H1 (cell line): Measurements from ENCODE around the gene SH2D4B. TPM values are rescaled to one million over a fixed set of nuclear protein-coding genes. Genes with fewer than 3 reads are reported as not detected.

Experiments used
- CTCF ChIA-PET: fragments of 300-600 bp; sonication (Branson Sonifier 250); formaldehyde crosslinking; loops from one replicate; lab custom pipeline; 2021; ENCODE audit not compliant: partially characterized antibody; lab: Charles Lee
- POLR2A ChIA-PET: fragments of 300-600 bp; sonication (Branson Sonifier 250); formaldehyde crosslinking; loops from one replicate; lab custom pipeline; 2021; ENCODE audit warnings: inconsistent platforms; ENCODE audit not compliant: partially characterized antibody; lab: Charles Lee
- DNase-seq, 2 experiments: peaks; one replicate each; pipeline versions ENCODE4 v3.0.0 to v3.0.0-alpha.2; 2010 to 2022; ENCODE audit warnings: low spot score in 2 of 2, low read depth in 1 of 2, mixed read lengths in 1 of 2
- FAIRE-seq: peaks from 2 replicates; lab custom pipeline; 2011; peaks lifted over from hg19 to GRCh38; lab: Jason Lieb, UNC
- H2AFZ ChIP-seq: 2 replicates; pipeline ENCODE4 v1.8.1; 2012; ENCODE audit warnings: low read length, inconsistent platforms
- H2AK5ac ChIP-seq: 2 replicates; pipeline ENCODE4 v1.6.1; 2013; ENCODE audit warnings: low read depth, low read length
- H2BK120ac ChIP-seq: replicated peaks from 2 replicates; pipeline ENCODE3; 2013; ENCODE audit warnings: low read depth, low read length, inconsistent platforms
- H2BK12ac ChIP-seq: 2 replicates; pipeline ENCODE4 v1.6.1; 2013; ENCODE audit warnings: low read depth, low read length
- H2BK15ac ChIP-seq: 2 replicates; pipeline ENCODE4 v1.6.1; 2013; ENCODE audit warnings: low read length
- H2BK20ac ChIP-seq: 2 replicates; pipeline ENCODE4 v1.6.1; 2013; ENCODE audit warnings: low read length
- H2BK5ac ChIP-seq: 2 replicates; pipeline ENCODE4 v1.6.1; 2013; ENCODE audit warnings: low read depth, low read length
- H3K14ac ChIP-seq: 2 replicates; pipeline ENCODE4 v1.6.1; 2013; ENCODE audit warnings: inconsistent platforms; ENCODE audit not compliant: insufficient read length
- H3K18ac ChIP-seq: 2 replicates; pipeline ENCODE4 v1.6.1; 2013; ENCODE audit warnings: low read length; ENCODE audit errors: extremely low read depth
- H3K23ac ChIP-seq: 2 replicates; pipeline ENCODE4 v1.6.1; 2013; ENCODE audit warnings: inconsistent platforms; ENCODE audit not compliant: insufficient read length
- H3K23me2 ChIP-seq: 2 replicates; pipeline ENCODE4 v1.6.1; 2013; ENCODE audit warnings: low read depth, low read length
- H3K27ac ChIP-seq: 2 replicates; pipeline ENCODE4 v1.6.1; 2011; ENCODE audit warnings: low read depth, low read length, inconsistent platforms
- H3K27me3 ChIP-seq, 4 experiments: replicated peaks in 1 of 4; 1 replicate in 1 of 4; 2 replicates in 3 of 4; pipeline versions ENCODE4 v1.6.1 to v1.8.1; 2011 to 2013; ENCODE audit warnings: low read length in 3 of 4, mild to moderate bottlenecking in 3 of 4, inconsistent platforms in 2 of 4, mixed read lengths in 2 of 4, moderate library complexity in 1 of 4; ENCODE audit not compliant: control insufficient read depth in 3 of 4, insufficient read depth in 3 of 4; ENCODE audit errors: extremely low read depth in 1 of 4
- H3K36me3 ChIP-seq, 4 experiments: 2 replicates each; pipeline versions ENCODE4 v1.6.1 to v1.8.1; 2011 to 2013; ENCODE audit warnings: mild to moderate bottlenecking in 4 of 4, low read length in 3 of 4, moderate library complexity in 2 of 4, control low read depth in 1 of 4, inconsistent platforms in 1 of 4; ENCODE audit not compliant: insufficient read depth in 4 of 4, control insufficient read depth in 2 of 4
- H3K4ac ChIP-seq: replicated peaks from 2 replicates; pipeline ENCODE3; 2013; ENCODE audit warnings: low read length, low read depth, mixed read lengths, inconsistent platforms; ENCODE audit not compliant: insufficient read length
- H3K4me1 ChIP-seq, 4 experiments: replicated peaks in 1 of 4; 1 replicate in 1 of 4; 2 replicates in 3 of 4; pipeline versions ENCODE4 v1.6.1 to v1.8.1; 2011 to 2013; ENCODE audit warnings: low read length in 3 of 4, inconsistent platforms in 2 of 4, mixed read lengths in 1 of 4; ENCODE audit not compliant: insufficient read depth in 4 of 4, control insufficient read depth in 3 of 4
- H3K4me2 ChIP-seq, 2 experiments: 2 replicates each; pipeline versions ENCODE4 v1.6.1 to v1.8.1; 2011 to 2013; ENCODE audit warnings: low read depth in 2 of 2, low read length in 2 of 2, control low read depth in 1 of 2, inconsistent platforms in 1 of 2, mild to moderate bottlenecking in 1 of 2; ENCODE audit not compliant: insufficient read depth in 1 of 2
- H3K4me3 ChIP-seq, 4 experiments: fragments of 200-600, 300-600 bp in 1 of 4; sonication (generic), shearing (Covaris generic), sonication (Bioruptor Twin) in 1 of 4; 2 replicates each; pipeline versions ENCODE4 v1.5.1 to v1.8.1; 2011 to 2016; ENCODE audit warnings: low read length in 4 of 4, low read depth in 3 of 4, control low read depth in 2 of 4, inconsistent platforms in 2 of 4, mild to moderate bottlenecking in 2 of 4, mixed read lengths in 1 of 4, moderate library complexity in 1 of 4; ENCODE audit not compliant: insufficient read depth in 2 of 4; ENCODE audit errors: extremely low read depth in 1 of 4
- H3K56ac ChIP-seq: replicated peaks from 2 replicates; pipeline ENCODE3; 2013; ENCODE audit warnings: low read depth, mild to moderate bottlenecking, mixed read lengths, low read length, inconsistent platforms; ENCODE audit not compliant: insufficient read length
- H3K79me1 ChIP-seq: 2 replicates; pipeline ENCODE4 v1.6.1; 2013; ENCODE audit warnings: low read depth, low read length, control low read depth
- H3K79me2 ChIP-seq, 2 experiments: 2 replicates each; pipeline versions ENCODE4 v1.6.1 to v1.8.1; 2012 to 2013; ENCODE audit warnings: low read length in 2 of 2, mild to moderate bottlenecking in 2 of 2, inconsistent platforms in 1 of 2; ENCODE audit not compliant: insufficient read depth in 2 of 2, control insufficient read depth in 1 of 2
- H3K9ac ChIP-seq, 4 experiments: replicated peaks in 1 of 4; 1 replicate in 1 of 4; 2 replicates in 3 of 4; pipeline versions ENCODE4 v1.6.1 to v1.8.1; 2011 to 2013; ENCODE audit warnings: low read depth in 3 of 4, low read length in 3 of 4, control low read depth in 2 of 4, mild to moderate bottlenecking in 2 of 4, moderate library complexity in 2 of 4, inconsistent platforms in 1 of 4; ENCODE audit errors: extremely low read depth in 1 of 4
- H3K9me3 ChIP-seq, 2 experiments: 2 replicates each; pipeline versions ENCODE4 v1.6.1 to v1.8.1; 2012 to 2013; ENCODE audit warnings: mild to moderate bottlenecking in 2 of 2, moderate library complexity in 2 of 2, control low read depth in 1 of 2, inconsistent platforms in 1 of 2, low read depth in 1 of 2, low read length in 1 of 2, mixed read lengths in 1 of 2; ENCODE audit not compliant: insufficient read depth in 2 of 2
- H4K20me1 ChIP-seq, 2 experiments: replicated peaks in 1 of 2; 2 replicates each; pipeline versions ENCODE3 to v1.8.1; 2011 to 2013; ENCODE audit warnings: inconsistent platforms in 2 of 2, low read length in 2 of 2, mild to moderate bottlenecking in 1 of 2; ENCODE audit not compliant: insufficient read depth in 2 of 2, control insufficient read depth in 1 of 2
- H4K5ac ChIP-seq: 2 replicates; pipeline ENCODE4 v1.6.1; 2013; ENCODE audit warnings: low read length, low read depth, mixed read lengths, inconsistent platforms; ENCODE audit not compliant: insufficient read length
- H4K8ac ChIP-seq: 2 replicates; pipeline ENCODE4 v1.8.0; 2013; ENCODE audit warnings: mild to moderate bottlenecking, moderate library complexity, low read length, inconsistent platforms; ENCODE audit not compliant: insufficient read depth; ENCODE audit errors: extremely low read depth
- H4K91ac ChIP-seq: replicated peaks from 2 replicates; pipeline ENCODE3; 2013; ENCODE audit warnings: low read length, mixed read lengths, inconsistent platforms; ENCODE audit not compliant: insufficient read length
- BACH1 ChIP-seq: IDR thresholded peaks from 2 replicates; pipeline ENCODE4 v1.6.1; 2012; ENCODE audit warnings: low read length, improper control_type of control experiment
- BCL11A ChIP-seq, 2 experiments: IDR thresholded peaks; one replicate each; pipeline ENCODE4 v1.6.1; 2011; ENCODE audit warnings: low read depth in 2 of 2, low read length in 2 of 2, mild to moderate bottlenecking in 2 of 2
- BRCA1 ChIP-seq: IDR thresholded peaks from 2 replicates; pipeline ENCODE4 v1.6.1; 2012; ENCODE audit warnings: low read depth, low read length, improper control_type of control experiment
- CBX5 ChIP-seq: fragments of 300-800, 300-1000 bp; sonication (generic); IDR thresholded peaks from 2 replicates; pipeline ENCODE4 v1.7.1; 2016; ENCODE audit warnings: antibody characterized with exemption, low read length, low read depth
- CHD2 ChIP-seq: IDR thresholded peaks from 2 replicates; pipeline ENCODE4 v1.6.1; 2012; ENCODE audit warnings: low read length, improper control_type of control experiment
- CREB1 ChIP-seq: IDR thresholded peaks from 2 replicates; pipeline ENCODE4 v1.6.1; 2012; ENCODE audit warnings: inconsistent platforms
- E2F6 ChIP-seq: IDR thresholded peaks from 2 replicates; pipeline ENCODE4 v1.6.1; 2012; ENCODE audit warnings: inconsistent platforms
- HDAC6 ChIP-seq: IDR thresholded peaks from one replicate; pipeline ENCODE4 v1.7.1; 2012; ENCODE audit warnings: low read depth, mild to moderate bottlenecking, inconsistent platforms, low read length, moderate library complexity
- JUN ChIP-seq: IDR thresholded peaks from 2 replicates; pipeline ENCODE4 v1.6.1; 2011; ENCODE audit warnings: low read depth, mild to moderate bottlenecking, improper control_type of control experiment, low read length
- KDM1A ChIP-seq: fragments of 200-600, 300-600 bp; sonication (generic); IDR thresholded peaks from 2 replicates; pipeline ENCODE4 v1.7.1; 2016; ENCODE audit warnings: mild to moderate bottlenecking, low read length, borderline replicate concordance
- KDM4A ChIP-seq: IDR thresholded peaks from one replicate; pipeline ENCODE4 v1.7.1; 2012; ENCODE audit warnings: low read depth, mild to moderate bottlenecking, moderate library complexity, low read length, inconsistent platforms; ENCODE audit not compliant: severe bottlenecking
- MAFK ChIP-seq: IDR thresholded peaks from 2 replicates; pipeline ENCODE4 v1.6.1; 2012; ENCODE audit warnings: low read depth, mild to moderate bottlenecking, improper control_type of control experiment, low read length
- PHF8 ChIP-seq: fragments of 200-600 bp; sonication (generic); conservative IDR thresholded peaks from 2 replicates; pipeline ENCODE4 v1.7.1; 2012; ENCODE audit warnings: low read depth, mild to moderate bottlenecking, inconsistent platforms, low read length, moderate library complexity
- POLR2AphosphoS5 ChIP-seq: IDR thresholded peaks from 2 replicates; pipeline ENCODE4 v1.6.1; 2011; ENCODE audit warnings: low read depth, low read length
- SP1 ChIP-seq: IDR thresholded peaks from 2 replicates; pipeline ENCODE4 v1.6.1; 2011; ENCODE audit warnings: low read depth, low read length
- ZNF274 ChIP-seq: IDR thresholded peaks from 2 replicates; pipeline ENCODE4 v1.7.0; 2012; ENCODE audit warnings: low read length, borderline replicate concordance; ENCODE audit errors: extremely low read depth
- WGBS, 2 experiments: shearing (Covaris generic) in 1 of 2; methylation state at CpG; one replicate each; pipeline versions ENCODE4 v1.1.6 to v1.1.7; 2013 to 2015; ENCODE audit warnings: low lambda C conversion rate in 2 of 2, mixed read lengths in 2 of 2, inconsistent platforms in 1 of 2, low coverage in 1 of 2, missing lambda C conversion rate in 1 of 2; ENCODE audit not compliant: insufficient replicate concordance in 2 of 2, insufficient coverage in 1 of 2, insufficient read length in 1 of 2; ENCODE audit errors: extremely low coverage in 1 of 2, missing lambda C conversion rate in 1 of 2; 5-methylcytosine and 5-hydroxymethylcytosine counted together
- polyA plus RNA-seq, 7 experiments: library from polyadenylated mRNA; depleted of rRNA in 3 of 7; stranded (reverse) in 5 of 7; unstranded in 2 of 7; fragments of >200 nt in 5 of 7; fragments of 200-250 nt in 2 of 7; gene quantifications; 1 replicate in 5 of 7; 2 replicates in 1 of 7; 4 replicates in 1 of 7; pipeline versions ENCODE4 v1.2.1 to v1.2.3, GENCODE V29; 2011 to 2013; ENCODE audit warnings: missing spikeins in 2 of 7, mixed read lengths in 2 of 7
- total RNA-seq: library from RNA; stranded (reverse); fragmentation: NEBNext Ultra II Directional; extraction: Animal tissue kit (Norgen Biotek cat#: 25700); gene quantifications from 2 replicates; pipeline ENCODE4 v1.2.1, GENCODE V29; 2021

Gene SH2D4B
- total and polyA plus RNA-seq, 2 of the 8 experiments (the other 6 are each of a cell fraction or from before 2014, with no cell fraction given), result 0.06 to 0.13 TPM

GRCh38 chr10:80581469-80581835, 43.8 kb downstream of the SH2D4B start:
- Histone ChIP-seq H3K79me1 (no peaks in the 10 kb centered on the region), H4K8ac (no peak overlapping the region), H3K36me3 (no peaks in the 10 kb centered on the region), H3K23ac (no peak overlapping the region), H3K4me2 (no peak overlapping the region), H2AK5ac (no peak overlapping the region), H3K9ac (no peak overlapping the region), H3K9me3 (no peaks in the 10 kb centered on the region; a peak in 1 of 4 replicates), H4K5ac (no peak overlapping the region), H3K23me2 (no peaks in the 10 kb centered on the region), H4K91ac (no peak overlapping the region), H3K4ac (no peak overlapping the region), H2AFZ (no peak overlapping the region), H2BK20ac (no peak overlapping the region), H3K4me3 (no peak overlapping the region), H4K20me1 (no peaks in the 10 kb centered on the region), H3K4me1 (no peaks in the 10 kb centered on the region), H2BK120ac (no peak overlapping the region), H3K27ac (no peak overlapping the region), H3K18ac (no peak overlapping the region), H3K14ac (no peak overlapping the region), H3K79me2 (no peaks in the 10 kb centered on the region), H2BK12ac (no peak overlapping the region), H2BK15ac (no peak overlapping the region), H3K27me3 (no peaks in the 10 kb centered on the region; a peak in 1 of 7 replicates), H2BK5ac (no peak overlapping the region), H3K56ac (no peak overlapping the region)
- DNase-seq (peak in 1 of 2 experiments; percentile 19), FAIRE-seq (no peak)
- ChIA-PET CTCF (interaction anchor here (0.9 kb wide), 1 partner anchor 15 kb away, joined by 3 read pairs; no protein-coding TSS in a partner anchor), POLR2A (no interaction called here)
- 85% methylated on average over 5 of the region's 5 CpGs; no CpG with 5 or more reads in 1 of the 2 experiments for WGBS, 2 experiments
- TF ChIP-seq CHD2 (no peak), BRCA1 (no peak), MAFK (no peak), BACH1 (no peak), CBX5 (no peak), ZNF274 (no peak), KDM4A (no peak), E2F6 (no peak), PHF8 (no peak), KDM1A (no peak), JUN (no peak), CREB1 (no peak), HDAC6 (no peak), SP1 (no peak), POLR2AphosphoS5 (no peak), BCL11A (IDR thresholded peaks at IDR 0.05; ENCODE audit: low read depth in 2 of 2, low read length in 2 of 2) (no peak)
